Activated CD8-positive, alpha-beta T cell treated with anti-CD3 and anti-CD28 coated beads, Interleukin-2, amount 10 ng/mL, durations not matched to agents 7 days and 5 days (primary cell): ENCODE results near the gene CEACAM16. TPM values are rescaled to one million over a fixed set of nuclear protein-coding genes. Genes with fewer than 3 reads are reported as not detected.

Experiments used
- ATAC-seq: fragments of 150-1000 bp; cut with Tn5 transposase; one replicate; pipeline ENCODE4 v1.10.0; 2021; ENCODE audit warnings: moderate library complexity
- CTCF ChIA-PET: fragments of 350-600 bp; sonication (Branson Sonifier 250); formaldehyde crosslinking; loops from one replicate; lab custom pipeline; 2021; ENCODE audit warnings: antibody characterized with exemption; lab: Charles Lee
- POLR2A ChIA-PET: fragments of 350-600 bp; sonication (Branson Sonifier 250); formaldehyde crosslinking; loops from one replicate; lab custom pipeline; 2021; ENCODE audit warnings: antibody characterized with exemption; lab: Charles Lee
- DNase-seq: peaks from one replicate; pipeline ENCODE4 v3.0.0-alpha.2; 2020
- H3K27ac Mint-ChIP-seq: one replicate; pipeline ENCODE4 v1.8.0; 2021; ENCODE audit warnings: mild to moderate bottlenecking, mixed read lengths
- H3K27me3 Mint-ChIP-seq: one replicate; pipeline ENCODE4 v1.8.0; 2021; ENCODE audit warnings: low read depth, mixed read lengths
- H3K36me3 Mint-ChIP-seq: one replicate; pipeline ENCODE4 v1.8.0; 2021; ENCODE audit warnings: low read depth, mixed read lengths
- H3K4me1 Mint-ChIP-seq: one replicate; pipeline ENCODE4 v1.8.0; 2021; ENCODE audit warnings: low read depth, mixed read lengths
- H3K4me3 Mint-ChIP-seq: one replicate; pipeline ENCODE4 v1.8.0; 2021; ENCODE audit warnings: mild to moderate bottlenecking, mixed read lengths
- H3K9me3 Mint-ChIP-seq: one replicate; pipeline ENCODE4 v1.8.0; 2022; ENCODE audit warnings: mixed read lengths; ENCODE audit not compliant: insufficient read depth
- total RNA-seq, 2 experiments: library from RNA; stranded (reverse); gene quantifications; one replicate each; pipeline ENCODE4 v1.2.3, GENCODE V29; 2021

The CEACAM16 gene
- total RNA-seq, 2 experiments from 2014 or later = not detected

DNA sequence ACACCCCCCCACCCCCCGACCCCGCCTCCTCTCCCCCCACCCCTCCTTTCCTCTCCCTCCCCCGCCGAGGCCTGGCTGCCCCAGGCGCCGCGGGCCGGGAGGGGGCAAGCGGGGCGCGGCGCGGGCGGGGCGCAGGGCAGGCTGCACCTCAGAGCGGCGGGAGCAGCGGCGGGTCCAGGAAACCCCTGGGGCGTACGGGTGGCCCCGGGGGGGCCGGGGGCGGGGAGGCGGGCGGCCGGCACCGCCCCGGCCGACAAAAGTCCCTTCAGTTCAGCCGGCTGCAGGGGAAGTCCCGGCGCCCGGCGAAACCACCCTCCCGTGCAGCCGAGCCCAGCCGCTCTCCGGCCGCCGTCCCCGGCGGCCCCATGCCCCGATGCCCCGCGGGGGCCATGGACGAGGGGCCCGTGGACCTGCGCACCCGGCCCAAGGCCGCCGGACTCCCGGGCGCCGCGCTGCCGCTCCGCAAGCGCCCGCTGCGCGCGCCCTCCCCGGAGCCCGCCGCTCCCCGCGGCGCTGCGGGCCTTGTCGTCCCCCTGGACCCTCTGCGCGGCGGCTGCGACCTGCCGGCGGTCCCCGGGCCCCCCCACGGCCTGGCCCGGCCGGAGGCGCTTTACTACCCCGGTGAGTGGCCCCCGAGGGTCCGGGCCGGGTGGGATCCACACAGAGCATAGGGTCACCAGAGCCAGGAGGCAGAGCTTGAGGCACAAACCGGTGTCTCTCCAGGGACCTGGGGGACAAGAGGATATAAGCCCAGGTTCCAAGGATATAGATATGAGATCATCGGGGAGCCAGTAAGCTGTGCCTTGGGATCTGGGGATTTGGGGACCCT, 49.7 kb downstream of the CEACAM16 start, which contains the start of gene BCL3:
Gene BCL3, plus strand, starts transcription at position 283 of the 829 bp plus-strand sequence. Its CDS starts 83 bp downstream, at position 366.
- ChIA-PET POLR2A (interaction anchor here (1.3 to 1.6 kb wide), 3 partner anchors 17 to 25 kb away, joined by 4 to 9 read pairs (median 4); no protein-coding TSS in a partner anchor), CTCF (interaction anchor here (2.3 to 6.1 kb wide), 2 partner anchors 22 to 25 kb away, joined by 19 to 56 read pairs; no protein-coding TSS in a partner anchor)
- Mint-ChIP-seq H3K27ac (peak within 1 kb of the TSS; percentile 91), H3K27me3 (peaks cover 5% of the 10 kb centered on the region), H3K9me3 (no peaks in the 10 kb centered on the region), H3K4me1 (peaks cover 64% of the 10 kb centered on the region), H3K36me3 (peaks cover 35% of the 10 kb centered on the region), H3K4me3 (peak within 1 kb of the TSS; percentile 89)
- ATAC-seq (peak; percentile 47), DNase-seq (peak; percentile 75)

DNA sequence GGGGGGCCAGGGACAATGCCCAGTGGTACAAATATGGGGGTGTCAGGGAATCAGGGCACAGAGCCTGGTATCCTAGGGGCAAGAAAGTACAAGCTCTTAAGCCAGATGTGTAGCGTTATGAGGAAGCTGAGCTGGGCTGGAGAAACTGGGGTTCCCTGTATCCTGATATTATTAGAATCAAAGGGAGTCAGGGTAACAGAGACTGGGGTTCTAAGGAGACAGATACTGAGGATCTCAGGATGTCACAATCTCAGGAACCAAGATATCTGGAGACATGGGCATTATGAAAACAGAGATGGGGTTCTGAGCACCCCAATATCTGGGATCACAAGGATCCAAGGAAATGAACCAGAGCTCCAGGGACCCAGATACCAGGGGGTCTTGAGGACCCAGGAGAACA, 50.3 kb downstream of the CEACAM16 start:
- Mint-ChIP-seq H3K4me1 (peaks cover 70% of the 10 kb centered on the region), H3K36me3 (peaks cover 35% of the 10 kb centered on the region), H3K27ac (peak overlapping the region; percentile 85), H3K9me3 (no peaks in the 10 kb centered on the region), H3K4me3 (peak overlapping the region; percentile 89), H3K27me3 (peaks cover 5% of the 10 kb centered on the region)
- ChIA-PET POLR2A (interaction anchor here (0.6 to 1.6 kb wide), 4 partner anchors 16 to 160 kb away, joined by 3 to 9 read pairs (median 4); no protein-coding TSS in a partner anchor), CTCF (interaction anchor here (0.5 to 6.1 kb wide), 3 partner anchors 21 to 1942 kb away, joined by 3 to 56 read pairs (median 19); no protein-coding TSS in a partner anchor)
- no peak for DNase-seq
- ATAC-seq = no peak

DNA sequence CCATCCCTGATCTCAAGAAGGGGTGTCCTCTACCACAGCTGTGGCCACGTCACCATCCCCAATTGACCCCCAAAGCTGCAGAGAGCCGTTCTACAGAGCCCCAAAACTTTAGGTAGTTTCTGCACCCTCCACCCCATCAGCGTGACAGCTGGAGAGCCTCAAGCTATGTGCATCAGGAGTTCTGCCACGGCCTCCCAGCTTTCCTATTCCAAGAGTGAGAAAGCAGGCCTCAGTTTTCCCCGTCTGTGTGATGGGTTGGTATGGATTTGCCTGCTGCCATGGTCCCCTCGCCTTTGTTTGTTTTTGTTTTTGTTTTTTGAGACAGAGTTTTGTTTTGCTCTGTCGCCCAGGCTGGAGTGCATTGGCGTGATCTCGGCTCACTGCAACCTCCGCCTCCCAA, 51.0 kb downstream of the CEACAM16 start:
- DNase-seq (no peak), ATAC-seq (no peak)
- CTCF ChIA-PET = interaction anchor here (2.3 to 6.1 kb wide), 2 partner anchors 21 to 26 kb away, joined by 19 to 56 read pairs; no protein-coding TSS in a partner anchor
- Mint-ChIP-seq H3K4me1 (peaks cover 76% of the 10 kb centered on the region), H3K9me3 (no peaks in the 10 kb centered on the region), H3K36me3 (peaks cover 39% of the 10 kb centered on the region), H3K27ac (peak overlapping the region; percentile 85), H3K4me3 (peak overlapping the region; percentile 89), H3K27me3 (peaks cover 5% of the 10 kb centered on the region)
- POLR2A ChIA-PET = interaction anchor here (1.3 to 1.6 kb wide), 2 partner anchors 15 to 21 kb away, joined by 4 read pairs; no protein-coding TSS in a partner anchor

DNA sequence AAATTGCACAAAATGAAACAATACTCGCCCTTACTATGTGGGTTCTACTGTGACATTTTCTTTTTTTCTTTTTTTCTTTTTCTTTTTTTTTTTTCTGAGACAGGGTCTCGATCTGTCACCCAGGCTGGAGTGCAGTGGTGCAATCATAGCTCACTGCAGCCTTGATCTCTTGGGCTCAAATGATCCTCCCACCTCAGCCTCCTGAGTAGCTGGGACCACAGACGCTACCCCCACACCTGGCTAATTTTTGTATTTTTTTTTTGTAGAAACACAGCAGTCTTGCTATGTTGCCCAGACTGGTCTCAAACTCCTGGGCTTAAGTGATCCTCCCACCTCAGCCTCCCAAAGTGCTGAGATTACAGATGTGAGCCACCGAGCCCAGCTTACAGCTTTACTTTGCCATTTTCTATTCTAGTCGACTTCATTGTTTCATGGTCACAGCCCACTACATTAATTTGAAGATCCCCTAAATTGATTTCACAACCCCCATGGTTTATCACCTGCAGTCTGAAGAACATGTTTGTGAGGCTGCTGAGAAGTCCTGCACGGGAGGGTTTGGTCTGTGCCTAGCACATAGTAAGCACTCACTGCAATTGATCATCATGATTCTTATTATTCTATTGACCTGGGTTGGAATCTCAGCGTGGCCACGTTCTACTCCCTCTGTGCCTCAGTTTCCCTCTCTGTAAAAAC, 53.3 kb downstream of the CEACAM16 start:
- Mint-ChIP-seq H3K9me3 (no peaks in the 10 kb centered on the region), H3K4me3 (peak overlapping the region; percentile 89), H3K4me1 (peaks cover 74% of the 10 kb centered on the region), H3K27me3 (no peaks in the 10 kb centered on the region), H3K36me3 (peaks cover 53% of the 10 kb centered on the region), H3K27ac (peak overlapping the region; percentile 96)
- DNase-seq (no peak), ATAC-seq (no peak)
- POLR2A ChIA-PET = interaction anchor here (0.7 to 1.3 kb wide), 4 partner anchors 15 to 981 kb away, joined by 3 to 7 read pairs (median 3); no protein-coding TSS in a partner anchor
- CTCF ChIA-PET = interaction anchor here (0.9 to 8.9 kb wide), 4 partner anchors 14 to 59 kb away, joined by 3 to 79 read pairs (median 35); no protein-coding TSS in a partner anchor

DNA sequence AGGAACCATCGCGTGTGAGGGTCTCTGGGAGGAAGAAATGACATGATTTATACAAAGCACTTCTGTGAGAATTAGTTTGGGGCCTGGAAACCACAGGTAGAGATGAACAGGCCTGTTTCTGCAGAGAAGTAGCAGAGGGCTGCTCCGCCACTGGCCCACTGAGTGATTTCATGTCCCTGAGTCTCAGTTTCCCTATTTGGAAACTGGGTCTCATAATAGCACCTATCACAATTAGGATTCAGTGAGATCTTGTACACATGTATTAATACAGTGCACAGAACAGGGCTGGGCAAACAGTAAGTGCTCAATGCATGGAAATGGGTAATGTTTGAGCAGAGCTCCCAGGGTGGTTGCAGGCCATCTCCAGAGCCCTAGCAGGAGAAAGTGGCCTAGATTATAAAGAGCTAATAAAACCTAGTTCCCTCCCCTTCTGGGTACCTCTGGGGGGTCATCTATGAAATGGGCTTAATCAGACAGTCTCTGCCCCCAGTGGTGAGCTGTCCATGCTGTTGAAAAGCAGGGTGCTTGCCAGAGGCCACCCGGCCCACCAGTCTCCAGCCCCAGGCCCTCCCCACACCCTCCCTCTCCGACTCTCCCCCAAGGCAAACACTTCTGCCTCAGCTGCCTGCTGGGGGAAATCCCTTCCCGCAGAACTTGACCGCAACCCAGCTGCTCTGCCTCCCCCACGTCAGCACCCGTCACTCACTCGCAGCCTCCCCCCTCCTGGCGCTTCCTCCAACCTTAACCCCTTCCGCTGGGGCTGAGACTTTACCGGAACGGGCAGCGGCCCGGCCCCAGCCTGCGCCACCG, 54.1 kb downstream of the CEACAM16 start:
- peaks cover 59% of the 10 kb centered on the region for H3K36me3 Mint-ChIP-seq
- H3K27me3 Mint-ChIP-seq = no peaks in the 10 kb centered on the region
- H3K9me3 Mint-ChIP-seq = no peaks in the 10 kb centered on the region
- H3K4me1 Mint-ChIP-seq = peaks cover 68% of the 10 kb centered on the region
- ATAC-seq (peak; percentile 78), DNase-seq (peak; percentile 98)
- ChIA-PET POLR2A (interaction anchor here (0.8 to 1.3 kb wide), 3 partner anchors 18 to 29 kb away, joined by 3 to 7 read pairs (median 6); no protein-coding TSS in a partner anchor), CTCF (interaction anchor here (0.9 to 8.9 kb wide), 5 partner anchors 13 to 60 kb away, joined by 3 to 79 read pairs (median 14); no protein-coding TSS in a partner anchor)
- peak overlapping the region; percentile 89 for H3K4me3 Mint-ChIP-seq
- H3K27ac Mint-ChIP-seq = peak overlapping the region; percentile 96

DNA sequence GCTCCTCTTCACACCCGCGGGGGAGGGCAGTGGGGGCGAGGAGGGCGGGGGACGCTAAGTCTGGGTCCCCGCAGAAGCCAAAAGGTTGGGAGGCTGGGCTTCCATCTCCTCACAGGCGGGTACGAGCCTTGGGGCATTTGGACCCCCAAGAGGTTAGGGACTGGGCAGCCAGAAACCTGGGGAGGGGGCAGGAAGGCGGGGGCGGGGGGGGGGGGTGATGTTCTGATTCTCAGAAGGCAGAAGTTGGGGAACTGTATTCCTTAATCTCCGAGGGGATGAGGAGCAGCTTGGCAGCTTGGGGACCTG, 54.6 kb downstream of the CEACAM16 start:
- H3K36me3 Mint-ChIP-seq = peaks cover 64% of the 10 kb centered on the region
- peak overlapping the region; percentile 96 for H3K27ac Mint-ChIP-seq

DNA sequence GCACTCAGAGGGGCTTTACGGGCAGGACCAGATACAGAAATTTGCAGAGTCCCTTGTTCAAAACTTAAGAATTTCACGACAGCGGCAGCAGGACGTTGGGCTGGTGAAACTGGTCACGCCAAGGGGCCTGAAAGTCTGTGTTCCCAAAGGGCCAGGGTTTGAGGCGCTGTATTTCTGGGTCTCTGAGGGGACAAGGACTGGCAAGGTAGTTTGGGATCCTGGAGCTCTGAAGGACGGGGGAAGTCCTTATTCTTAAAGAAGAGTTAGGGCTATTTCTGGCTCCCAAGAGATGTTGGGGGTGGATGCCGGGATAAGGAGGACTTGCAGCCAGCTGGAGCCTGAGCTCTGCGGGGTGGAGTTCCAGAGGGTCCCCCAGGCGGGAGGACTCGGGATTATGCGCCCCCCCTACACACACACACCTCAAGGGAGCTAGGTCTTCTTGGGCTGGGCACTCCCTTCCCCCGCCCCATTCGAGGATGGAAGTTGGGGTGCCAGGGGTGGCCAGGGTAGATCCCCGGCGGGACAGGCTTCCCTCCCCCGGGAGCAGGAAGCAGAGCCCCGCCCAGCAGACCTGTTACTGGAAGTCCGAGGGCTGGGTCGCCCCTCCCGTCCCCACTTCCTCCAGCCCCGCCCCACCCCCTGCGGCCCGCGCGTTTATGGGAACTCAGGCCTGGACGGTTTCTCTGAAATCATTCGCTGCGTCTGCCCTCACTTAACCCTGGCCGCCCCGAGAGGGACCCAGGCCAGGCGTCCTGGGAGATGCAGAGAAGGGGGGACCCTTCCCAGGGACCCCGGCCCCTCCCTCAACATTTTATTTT, 55.2 kb downstream of the CEACAM16 start:
- Mint-ChIP-seq H3K27me3 (no peaks in the 10 kb centered on the region), H3K27ac (peak overlapping the region; percentile 96), H3K9me3 (no peaks in the 10 kb centered on the region), H3K4me1 (peaks cover 72% of the 10 kb centered on the region), H3K36me3 (peaks cover 66% of the 10 kb centered on the region), H3K4me3 (peak overlapping the region; percentile 89)
- ChIA-PET POLR2A (interaction anchor here (0.6 to 1.3 kb wide), 4 partner anchors 10 to 30 kb away, joined by 3 to 7 read pairs (median 4); no protein-coding TSS in a partner anchor), CTCF (interaction anchor here (1.8 to 8.9 kb wide), 4 partner anchors 12 to 31 kb away, joined by 6 to 79 read pairs (median 35); no protein-coding TSS in a partner anchor)
- ATAC-seq = peak; percentile 32
- peak; percentile 81 for DNase-seq

More for the DNA sequence above, 54.6 kb downstream of the CEACAM16 start:
- Mint-ChIP-seq H3K4me3 (peak overlapping the region; percentile 89), H3K27me3 (no peaks in the 10 kb centered on the region), H3K4me1 (peaks cover 70% of the 10 kb centered on the region), H3K9me3 (no peaks in the 10 kb centered on the region)
- DNase-seq = no peak
- ChIA-PET POLR2A (interaction anchor here (0.8 to 1.3 kb wide), 4 partner anchors 10 to 30 kb away, joined by 3 to 7 read pairs (median 5); no protein-coding TSS in a partner anchor), CTCF (interaction anchor here (1.8 to 8.9 kb wide), 4 partner anchors 13 to 31 kb away, joined by 6 to 79 read pairs (median 35); no protein-coding TSS in a partner anchor)
- no peak for ATAC-seq

DNA sequence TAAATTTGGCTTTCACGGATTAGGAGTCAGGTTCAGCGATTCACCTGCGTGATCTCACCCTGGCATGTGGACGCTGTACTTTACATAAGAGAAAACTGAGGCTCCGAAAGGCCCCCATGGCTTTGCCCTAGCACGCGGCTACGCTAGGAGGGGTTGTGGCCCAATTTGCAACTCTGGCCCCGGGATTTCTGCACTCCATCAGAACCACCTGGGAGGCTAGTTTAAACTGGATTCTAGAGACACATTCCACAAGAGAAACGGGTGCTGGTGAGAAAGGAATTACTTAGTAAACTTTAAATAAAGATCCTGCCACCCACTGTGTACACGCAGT, 55.8 kb downstream of the CEACAM16 start:
- peaks cover 71% of the 10 kb centered on the region for H3K4me1 Mint-ChIP-seq
- ATAC-seq (no peak), DNase-seq (no peak)
- ChIA-PET POLR2A (interaction anchor here (0.6 kb wide), 1 partner anchor 12 kb away, joined by 4 read pairs; no protein-coding TSS in a partner anchor), CTCF (interaction anchor here (1.8 to 8.9 kb wide), 4 partner anchors 11 to 31 kb away, joined by 6 to 79 read pairs (median 35); no protein-coding TSS in a partner anchor)
- H3K9me3 Mint-ChIP-seq = no peaks in the 10 kb centered on the region
- no peaks in the 10 kb centered on the region for H3K27me3 Mint-ChIP-seq
- peak overlapping the region; percentile 96 for H3K27ac Mint-ChIP-seq
- peaks cover 63% of the 10 kb centered on the region for H3K36me3 Mint-ChIP-seq
- peak overlapping the region; percentile 89 for H3K4me3 Mint-ChIP-seq

DNA sequence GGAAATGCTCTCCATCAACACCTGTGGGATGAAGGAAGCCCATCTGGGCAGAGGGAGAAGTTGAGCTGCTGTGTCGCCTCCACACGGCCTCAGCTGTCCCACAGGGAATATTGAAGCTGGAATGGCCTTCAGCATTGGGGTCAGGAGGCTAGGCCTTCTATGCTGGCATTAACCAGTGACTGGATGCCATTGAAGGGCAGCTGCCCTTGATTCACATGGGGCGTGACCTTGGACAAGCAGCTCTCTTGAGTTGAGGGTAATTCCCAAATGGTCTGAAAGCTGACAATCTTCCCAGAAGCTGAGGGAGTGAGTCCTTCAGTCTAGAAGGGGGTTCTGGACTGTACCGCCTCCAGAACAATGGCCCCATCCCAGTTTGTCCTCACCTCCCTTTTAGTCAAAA, 56.3 kb downstream of the CEACAM16 start:
- peak overlapping the region; percentile 89 for H3K4me3 Mint-ChIP-seq
- H3K27me3 Mint-ChIP-seq = no peaks in the 10 kb centered on the region
- peaks cover 65% of the 10 kb centered on the region for H3K36me3 Mint-ChIP-seq
- H3K9me3 Mint-ChIP-seq = no peaks in the 10 kb centered on the region
- ATAC-seq (no peak), DNase-seq (no peak)
- peak overlapping the region; percentile 96 for H3K27ac Mint-ChIP-seq
- peaks cover 70% of the 10 kb centered on the region for H3K4me1 Mint-ChIP-seq
- POLR2A ChIA-PET = no interaction called here
- CTCF ChIA-PET = interaction anchor here (0.7 to 8.9 kb wide), 3 partner anchors 8 to 32 kb away, joined by 3 to 79 read pairs (median 4); no protein-coding TSS in a partner anchor
